Thyroid gland (tissue), 4 donors: ENCODE data around the gene OR6A2. TPM values are rescaled to one million over a fixed set of nuclear protein-coding genes. Genes with fewer than 3 reads are reported as not detected.
A peak's percentile ranks its signal among the peaks of the same experiment; 100 is the strongest.

Experiments used
- DNase-seq, 2 donors: peaks; one replicate each; pipeline ENCODE4 v3.0.0-alpha.2; 2019
- H3K27ac ChIP-seq, 3 donors: fragments of 200-600 bp; sonication (generic); 1 replicate in 2 of 3; 2 replicates in 1 of 3; pipeline ENCODE4 v1.5.1; 2016 to 2019; ENCODE audit warnings: mild to moderate bottlenecking in 1 of 3, moderate library complexity in 1 of 3
- H3K27me3 ChIP-seq: fragments of 200-600 bp; sonication (generic); one replicate; pipeline ENCODE4 v1.5.1; 2019
- H3K36me3 ChIP-seq, 2 donors: fragments of 200-600 bp; sonication (generic); one replicate each; pipeline ENCODE4 v1.5.1; 2016 to 2019
- H3K4me1 ChIP-seq, 2 donors: fragments of 200-600 bp; sonication (generic); one replicate each; pipeline ENCODE4 v1.5.1; 2017 to 2019
- H3K4me3 ChIP-seq, 3 donors: fragments of 200-600 bp; sonication (generic); replicated peaks in 1 of 3; 1 replicate in 2 of 3; 2 replicates in 1 of 3; pipeline ENCODE4 v1.5.1; 2016; ENCODE audit warnings: mild to moderate bottlenecking in 1 of 3
- H3K9me3 ChIP-seq: fragments of 200-600 bp; sonication (generic); one replicate; pipeline ENCODE4 v1.5.1; 2017
- CTCF ChIP-seq, 6 experiments: fragments of 200-600 bp in 3 of 6; fragments of 450-650 bp in 3 of 6; sonication (generic) in 3 of 6; IDR thresholded peaks; one replicate each; pipeline ENCODE4 v1.5.1; 2016 to 2019; ENCODE audit warnings: antibody characterized with exemption in 6 of 6, mild to moderate bottlenecking in 2 of 6, inconsistent platforms in 1 of 6, moderate library complexity in 1 of 6
- POLR2A ChIP-seq, 2 donors: fragments of 450-650 bp; IDR thresholded peaks; one replicate each; pipeline ENCODE4 v1.6.1; 2017; ENCODE audit warnings: antibody characterized with exemption in 2 of 2, mild to moderate bottlenecking in 2 of 2, moderate library complexity in 1 of 2
- whole genome bisulfite sequencing, 2 donors: methylation state at CpG; one replicate each; pipeline ENCODE4 v1.1.5; 2017; 5-methylcytosine and 5-hydroxymethylcytosine counted together
- intact Hi-C: fragments of 100-400 bp; cut with DNase I; formaldehyde crosslinking; loops from one replicate; pipeline ENCODE4 v1.15.1; 2023
- total RNA-seq, 4 donors: library from RNA; depleted of rRNA; stranded (reverse); fragments of >200 nt; gene quantifications; one replicate each; pipeline ENCODE4 v1.2.3, GENCODE V29; 2016

Gene OR6A2
- total RNA-seq, 4 donors from 2014 or later = 0.27 to 0.92 (median 0.67) TPM

GRCh38 chr11:6757373-6757967, 42.0 kb downstream of the OR6A2 start:
- peak; percentile 65 to 72 for DNase-seq
- Histone ChIP-seq H3K4me1 (no peaks in the 10 kb centered on the region), H3K9me3 (no peaks in the 10 kb centered on the region), H3K4me3 (no peak overlapping the region), H3K27me3 (no peaks in the 10 kb centered on the region), H3K27ac (no peak overlapping the region), H3K36me3 (no peaks in the 10 kb centered on the region)
- intact Hi-C loops = loop anchor here (10.0 kb wide), 1 partner anchor 53 kb away; no protein-coding TSS in a partner anchor
- TF ChIP-seq POLR2A (IDR thresholded peaks at IDR 0.05) = no peak
- TF ChIP-seq CTCF (IDR thresholded peaks at IDR 0.05) = peak in 5 of 6 experiments; percentile 40 to 82 (median 63)
- 50% methylated on average over 2 of the region's 2 CpGs for WGBS, 2 donors

- TF ChIP-seq POLR2A (IDR thresholded peaks at IDR 0.05) (no peak), CTCF (IDR thresholded peaks at IDR 0.05) (no peak)
- Histone ChIP-seq H3K4me3 (no peak overlapping the region), H3K36me3 (no peaks in the 10 kb centered on the region), H3K27ac (no peak overlapping the region), H3K9me3 (no peaks in the 10 kb centered on the region), H3K27me3 (no peaks in the 10 kb centered on the region), H3K4me1 (no peaks in the 10 kb centered on the region)
- 95 to 100% methylated on average over 1 of the region's 1 CpG for WGBS, 2 donors
- intact Hi-C loops = loop anchor here (10.0 kb wide), 1 partner anchor 51 kb away; no protein-coding TSS in a partner anchor
- no peak for DNase-seq
Observed at GRCh38 chr11:6755953-6756347, 43.5 kb downstream of the OR6A2 start.

- peak; percentile 53 to 88 (median 61) for TF ChIP-seq CTCF (IDR thresholded peaks at IDR 0.05)
- TF ChIP-seq POLR2A (IDR thresholded peaks at IDR 0.05) = no peak
- Histone ChIP-seq H3K27me3 (no peaks in the 10 kb centered on the region), H3K4me1 (no peaks in the 10 kb centered on the region), H3K4me3 (no peak overlapping the region), H3K9me3 (no peaks in the 10 kb centered on the region), H3K36me3 (no peaks in the 10 kb centered on the region), H3K27ac (no peak overlapping the region)
- 6 to 10% methylated on average over 5 of the region's 5 CpGs for WGBS, 2 donors
- intact Hi-C loops = loop anchor here (10.0 kb wide), 1 partner anchor 51 kb away; no protein-coding TSS in a partner anchor
- DNase-seq = peak in 1 of 2 donors; percentile 17
Observed at GRCh38 chr11:6755303-6755952, 44.1 kb downstream of the OR6A2 start.

GRCh38 chr11:6747097-6747668, 52.3 kb downstream of the OR6A2 start:
- no peaks in the 10 kb centered on the region for H3K9me3 ChIP-seq
- TF ChIP-seq POLR2A (IDR thresholded peaks at IDR 0.05) (no peak), CTCF (IDR thresholded peaks at IDR 0.05) (no peak)
- H3K4me3 ChIP-seq = no peak overlapping the region
- no peaks in the 10 kb centered on the region for H3K27me3 ChIP-seq
- 82 to 83% methylated on average over 3 of the region's 3 CpGs for WGBS, 2 donors
- H3K4me1 ChIP-seq = no peaks in the 10 kb centered on the region
- DNase-seq = no peak
- intact Hi-C loops = no loop called here
- peak overlapping the region in 1 of 3 donors; percentile 43 for H3K27ac ChIP-seq
- no peaks in the 10 kb centered on the region for H3K36me3 ChIP-seq

GRCh38 chr11:6746626-6747025, 52.9 kb downstream of the OR6A2 start:
- H3K27ac ChIP-seq = peak overlapping the region; percentile 19 to 58 (median 43)
- H3K27me3 ChIP-seq = no peaks in the 10 kb centered on the region
- WGBS, 2 donors = 73 to 84% methylated on average over 1 of the region's 1 CpG
- no peak for TF ChIP-seq CTCF (IDR thresholded peaks at IDR 0.05)
- TF ChIP-seq POLR2A (IDR thresholded peaks at IDR 0.05) = no peak
- no peaks in the 10 kb centered on the region for H3K4me1 ChIP-seq
- no peak for DNase-seq
- intact Hi-C loops = no loop called here
- no peak overlapping the region for H3K4me3 ChIP-seq
- H3K36me3 ChIP-seq = no peaks in the 10 kb centered on the region
- H3K9me3 ChIP-seq = no peaks in the 10 kb centered on the region
